Epithelial cell of esophagus (primary cell): ENCODE data around the gene CAPN1.

Experiments
- DNase-seq: peaks from one replicate; pipeline ENCODE4 v3.0.0; 2010; ENCODE audit warnings: low read depth
- H3K4me3 ChIP-seq: 2 replicates; pipeline ENCODE4 v1.5.1; 2011; ENCODE audit warnings: mild to moderate bottlenecking, low read length, control low read depth
- TF ChIP-seq, protein P1 (sequence below): IDR thresholded peaks from 2 replicates; pipeline ENCODE4 v1.5.1; 2011; ENCODE audit warnings: low read depth, mild to moderate bottlenecking, low read length, control low read depth, inconsistent platforms; ENCODE audit not compliant: insufficient read depth; ENCODE audit errors: missing control alignments

CAPN1 gene

DNA sequence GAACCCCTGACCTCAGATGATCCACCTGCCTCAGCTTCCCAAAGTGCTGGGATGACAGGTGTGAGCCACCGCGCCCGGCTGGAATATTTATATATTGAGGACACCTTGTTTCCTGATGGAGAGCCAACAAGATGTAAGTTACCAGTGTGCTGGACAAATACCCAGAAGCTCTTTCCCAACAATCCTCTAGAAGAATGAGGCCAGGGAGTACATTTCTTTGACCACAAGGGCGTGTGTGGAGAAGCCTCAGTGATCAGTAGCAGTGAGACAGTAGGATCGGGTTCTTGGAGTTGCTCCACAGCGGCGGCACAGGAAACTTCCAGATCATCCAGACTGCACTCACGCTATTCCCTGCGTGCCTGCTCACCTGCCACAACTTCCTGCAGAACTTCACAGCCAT lies 69.7 kb downstream of the CAPN1 start:
- DNase-seq = no peak
- TF ChIP-seq, protein P1, sequence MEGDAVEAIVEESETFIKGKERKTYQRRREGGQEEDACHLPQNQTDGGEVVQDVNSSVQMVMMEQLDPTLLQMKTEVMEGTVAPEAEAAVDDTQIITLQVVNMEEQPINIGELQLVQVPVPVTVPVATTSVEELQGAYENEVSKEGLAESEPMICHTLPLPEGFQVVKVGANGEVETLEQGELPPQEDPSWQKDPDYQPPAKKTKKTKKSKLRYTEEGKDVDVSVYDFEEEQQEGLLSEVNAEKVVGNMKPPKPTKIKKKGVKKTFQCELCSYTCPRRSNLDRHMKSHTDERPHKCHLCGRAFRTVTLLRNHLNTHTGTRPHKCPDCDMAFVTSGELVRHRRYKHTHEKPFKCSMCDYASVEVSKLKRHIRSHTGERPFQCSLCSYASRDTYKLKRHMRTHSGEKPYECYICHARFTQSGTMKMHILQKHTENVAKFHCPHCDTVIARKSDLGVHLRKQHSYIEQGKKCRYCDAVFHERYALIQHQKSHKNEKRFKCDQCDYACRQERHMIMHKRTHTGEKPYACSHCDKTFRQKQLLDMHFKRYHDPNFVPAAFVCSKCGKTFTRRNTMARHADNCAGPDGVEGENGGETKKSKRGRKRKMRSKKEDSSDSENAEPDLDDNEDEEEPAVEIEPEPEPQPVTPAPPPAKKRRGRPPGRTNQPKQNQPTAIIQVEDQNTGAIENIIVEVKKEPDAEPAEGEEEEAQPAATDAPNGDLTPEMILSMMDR = no peak
- no peak overlapping the region for H3K4me3 ChIP-seq

DNA sequence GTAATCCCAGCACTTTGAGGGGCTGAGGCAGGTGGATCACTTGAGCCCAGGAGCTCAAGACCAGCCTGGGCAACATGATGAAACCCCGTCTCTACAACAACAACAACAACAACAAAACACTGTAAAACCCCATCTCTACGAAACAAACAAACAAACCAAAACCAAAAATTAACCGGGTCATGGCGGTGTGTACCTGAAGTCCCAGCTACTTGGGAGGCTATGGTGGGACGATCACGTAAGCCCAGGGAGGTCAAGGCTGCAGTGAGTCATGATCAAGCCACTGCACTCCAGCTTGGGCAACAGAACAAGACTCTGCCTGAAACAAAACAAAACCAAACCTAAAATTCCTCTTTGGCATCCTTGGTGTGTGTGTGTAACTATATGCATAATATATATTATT lies 73.0 kb downstream of the CAPN1 start:
- H3K4me3 ChIP-seq = no peak overlapping the region
- DNase-seq = no peak
- TF ChIP-seq, protein P1 = no peak

DNA sequence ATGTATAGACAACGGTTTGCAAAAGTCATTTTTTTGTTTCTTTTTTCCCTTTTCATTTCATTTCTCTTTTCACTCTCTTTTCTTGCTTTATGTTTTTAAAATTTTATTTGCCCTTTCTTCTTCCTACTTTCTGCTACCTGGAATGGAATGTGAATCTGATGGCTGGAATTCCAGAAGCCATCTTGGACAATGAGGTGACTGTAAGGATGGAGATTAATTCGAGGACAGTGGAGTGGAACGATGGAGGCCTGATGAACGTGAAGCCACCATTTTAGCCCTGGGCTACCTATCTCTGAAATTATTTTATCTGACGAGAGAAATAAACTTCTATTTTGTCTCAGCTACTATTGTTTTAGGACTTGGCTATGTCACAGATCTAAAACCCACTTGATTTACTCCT lies 77.3 kb downstream of the CAPN1 start:
- DNase-seq = no peak
- no peak overlapping the region for H3K4me3 ChIP-seq
- TF ChIP-seq, protein P1 = no peak

DNA sequence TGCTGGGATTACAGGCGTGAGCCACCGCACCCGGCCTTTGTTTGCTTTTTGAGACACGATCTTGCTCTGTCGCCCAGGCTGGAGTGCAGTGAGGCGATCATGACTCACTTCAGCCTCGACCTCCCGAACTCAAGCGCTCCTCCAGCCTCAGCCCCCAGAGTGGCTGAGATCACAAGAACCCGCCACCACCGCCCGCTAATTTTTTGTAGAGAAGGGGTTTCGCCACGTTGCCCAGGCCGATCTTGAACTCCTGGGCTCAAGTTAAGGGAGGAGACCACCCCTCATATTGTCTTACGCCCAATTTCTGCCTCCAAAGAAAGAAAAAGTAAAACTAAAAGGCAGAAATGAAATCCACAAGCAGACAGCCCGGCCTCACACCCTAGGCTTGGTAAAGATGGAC lies 78.6 kb downstream of the CAPN1 start:
- DNase-seq = no peak
- TF ChIP-seq, protein P1 = no peak
- H3K4me3 ChIP-seq = no peak overlapping the region

DNA sequence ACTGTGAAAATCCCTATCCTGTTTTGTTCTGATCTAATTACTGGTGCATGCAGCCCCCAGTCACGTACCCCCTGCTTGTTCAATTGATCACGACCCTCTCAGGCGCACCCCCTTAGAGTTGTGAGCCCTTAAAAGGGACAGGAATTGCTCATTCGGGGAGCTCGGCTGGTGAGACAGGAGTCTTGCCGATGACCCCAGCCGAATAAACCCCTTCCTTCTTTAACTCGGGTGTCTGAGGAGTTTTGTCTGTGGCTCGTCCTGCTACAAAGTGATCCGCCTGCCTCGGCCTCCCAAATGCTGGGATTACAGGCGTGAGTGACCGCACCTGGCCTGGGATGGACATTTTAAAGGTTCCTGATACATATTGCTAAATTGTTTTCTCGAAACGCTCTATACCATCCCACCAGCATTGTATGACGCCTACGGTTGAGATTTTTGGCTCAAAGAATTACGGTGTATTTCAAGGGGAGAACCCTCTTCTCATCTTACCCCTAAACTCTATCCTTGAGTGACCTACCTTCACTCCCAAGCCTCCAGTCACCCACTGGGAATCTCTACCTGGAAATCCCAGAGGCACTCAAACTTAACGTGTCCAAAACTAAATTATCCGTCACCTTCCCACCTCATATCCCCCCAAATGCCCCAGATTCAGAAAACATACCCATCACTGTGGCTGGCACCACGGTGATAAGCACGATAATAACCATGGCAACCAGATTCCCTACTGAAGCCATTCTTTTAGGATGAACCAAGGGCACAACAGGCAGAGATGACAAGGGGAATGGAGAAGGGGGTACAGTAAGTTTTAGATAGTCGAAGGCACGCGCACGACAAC lies 79.2 kb downstream of the CAPN1 start:
- TF ChIP-seq, protein P1 = no peak
- DNase-seq = no peak
- peak overlapping the region; percentile 81 for H3K4me3 ChIP-seq
